Measurements from ENCODE around the gene ERGIC1.
"Not testable (repeated sequence)": the region's sequence is repeated elsewhere in the genome, so short reads cannot be mapped to it uniquely, and the experiment has no call there.

The ERGIC1 gene

DNA sequence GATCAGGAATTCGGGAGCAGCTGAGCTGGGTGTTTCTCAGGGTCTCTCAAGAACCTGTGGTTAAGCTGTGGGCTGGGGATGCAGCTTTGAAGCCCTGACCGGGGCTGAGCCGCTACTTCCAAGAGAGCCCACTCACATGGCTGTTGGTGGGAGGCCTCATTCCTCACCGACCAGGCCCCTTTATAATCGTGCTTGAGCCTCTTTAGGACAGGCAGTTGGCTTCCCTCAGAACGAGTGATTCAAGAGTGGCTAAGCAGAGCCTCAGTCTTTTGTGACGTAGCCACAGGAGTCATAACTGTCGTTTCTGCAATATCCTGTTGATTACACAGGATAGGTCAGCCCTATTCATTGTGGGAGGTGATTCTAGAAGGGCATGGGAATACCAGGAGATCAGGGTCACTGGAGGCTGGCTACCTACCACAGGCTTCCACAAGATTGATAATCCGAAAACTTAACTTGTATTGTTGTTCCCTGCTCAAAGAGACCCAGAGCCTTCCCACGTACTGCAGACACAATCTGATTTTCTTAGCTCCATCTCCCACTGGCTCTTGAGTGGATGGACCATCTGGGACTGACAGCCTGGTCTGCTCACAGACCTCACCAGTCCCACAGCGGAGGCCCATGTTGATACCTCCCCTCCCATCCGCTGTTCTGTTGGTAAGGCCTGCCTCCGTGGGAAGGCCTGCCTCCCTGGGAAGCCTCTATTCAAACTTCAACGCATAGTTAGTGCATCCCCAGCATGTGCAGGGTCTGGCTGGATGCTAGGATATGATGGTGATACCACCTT, 3.0 kb upstream of the ERGIC1 start:
- no peak for DNase-seq

DNA sequence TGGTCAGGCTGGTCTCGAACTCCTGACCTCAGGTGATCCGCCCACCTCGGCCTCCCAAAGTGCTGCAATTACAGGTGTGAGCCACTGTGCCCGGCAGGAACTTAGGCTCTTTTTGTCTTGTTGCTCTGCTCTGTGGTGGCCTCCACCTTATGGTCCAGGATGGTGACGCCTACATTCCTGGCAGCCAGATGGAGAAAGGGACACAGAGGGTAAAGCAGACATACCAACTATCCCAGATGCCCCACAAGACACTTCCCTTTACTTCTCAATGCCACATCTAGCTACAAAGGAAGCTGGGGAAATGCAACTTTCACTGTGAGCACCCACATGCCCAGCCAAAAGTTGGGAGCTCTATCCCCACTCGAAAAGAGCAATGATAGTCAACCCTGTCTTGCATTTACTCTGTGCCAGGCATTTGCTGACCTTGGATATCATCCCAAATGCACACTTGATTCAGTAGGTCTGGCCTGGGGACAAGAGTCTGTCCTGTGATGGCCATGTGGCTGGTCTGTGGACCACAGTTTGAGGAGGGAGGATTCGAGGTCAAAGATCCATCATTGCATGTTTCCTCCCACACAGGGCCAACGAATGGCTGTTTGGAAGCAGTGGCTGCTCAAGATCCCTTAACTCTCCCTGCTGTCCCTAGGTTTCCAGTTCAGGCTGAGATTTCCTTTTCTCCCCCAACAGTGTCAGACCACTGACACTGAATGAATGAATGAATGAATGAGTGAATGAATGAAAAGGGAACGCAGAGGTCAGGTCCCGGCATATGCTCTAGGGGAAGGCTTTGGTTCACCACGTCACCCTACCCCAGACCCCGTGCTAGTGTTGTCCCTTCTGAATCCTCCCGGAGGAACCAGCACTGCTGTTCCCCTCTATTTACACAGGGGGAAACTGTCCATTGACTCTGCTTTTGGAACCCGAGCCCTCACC, 1.4 kb upstream of the ERGIC1 start:
- DNase-seq: no peak

DNA sequence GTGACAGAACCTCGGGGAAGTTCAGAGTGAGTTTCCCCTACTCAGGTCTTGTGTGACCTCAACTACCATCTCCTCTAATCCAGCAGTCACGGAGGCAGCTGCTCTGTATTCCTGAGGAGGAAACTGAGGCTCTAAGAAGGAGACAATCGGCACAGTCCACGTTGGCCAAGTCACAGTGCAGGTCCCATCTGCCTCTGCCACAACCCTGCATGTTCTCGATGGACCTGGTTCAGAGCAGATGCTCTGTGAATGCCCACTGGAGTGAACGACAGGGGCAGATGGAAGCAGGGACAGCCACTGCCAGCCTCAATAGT, 722 bp upstream of the ERGIC1 start:
- no peak for DNase-seq

DNA sequence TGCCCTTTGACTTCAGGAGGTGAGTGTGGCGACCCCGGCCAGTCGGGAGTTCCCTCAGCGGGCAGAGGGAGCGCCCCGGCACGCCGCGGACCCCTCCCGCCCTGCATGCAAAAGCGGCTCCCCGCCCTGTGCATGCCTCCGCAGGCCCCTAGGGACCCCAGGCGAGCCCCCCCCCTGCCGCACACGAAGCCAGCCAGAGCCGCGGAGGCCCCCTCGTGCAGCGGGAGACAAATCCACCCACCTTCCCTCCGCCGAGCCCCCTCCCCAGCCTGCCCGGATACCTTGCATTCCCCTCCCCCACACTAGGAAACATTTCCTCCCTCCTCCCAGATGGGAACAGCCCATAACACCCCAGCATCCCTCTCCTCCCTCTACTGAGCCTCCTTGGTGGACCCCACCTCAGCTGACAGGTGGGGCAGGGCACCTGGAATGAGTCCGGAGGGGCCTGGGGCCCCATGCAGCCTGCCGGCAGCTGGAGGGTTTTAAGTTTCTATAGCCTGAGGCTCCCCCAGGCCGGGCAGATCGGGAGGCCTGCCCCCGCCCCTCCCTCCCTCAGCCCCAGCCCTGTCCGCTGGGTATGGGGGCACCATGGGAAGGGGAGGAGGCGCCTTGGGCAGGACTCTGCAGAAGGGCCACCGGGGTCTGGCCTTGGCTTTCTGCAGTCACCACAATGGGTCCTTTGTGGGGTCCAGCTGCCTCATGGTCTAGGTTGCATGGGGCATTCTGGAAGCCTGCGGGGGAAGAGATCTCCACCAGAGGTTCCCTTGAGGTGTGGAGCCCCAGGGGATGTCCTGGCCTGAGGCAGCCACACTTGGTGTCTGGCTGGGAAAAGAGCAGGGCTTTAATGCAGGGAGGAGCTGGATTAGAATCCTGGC, 601 bp downstream of the ERGIC1 start:
- DNase-seq: peak; percentile 51

DNA sequence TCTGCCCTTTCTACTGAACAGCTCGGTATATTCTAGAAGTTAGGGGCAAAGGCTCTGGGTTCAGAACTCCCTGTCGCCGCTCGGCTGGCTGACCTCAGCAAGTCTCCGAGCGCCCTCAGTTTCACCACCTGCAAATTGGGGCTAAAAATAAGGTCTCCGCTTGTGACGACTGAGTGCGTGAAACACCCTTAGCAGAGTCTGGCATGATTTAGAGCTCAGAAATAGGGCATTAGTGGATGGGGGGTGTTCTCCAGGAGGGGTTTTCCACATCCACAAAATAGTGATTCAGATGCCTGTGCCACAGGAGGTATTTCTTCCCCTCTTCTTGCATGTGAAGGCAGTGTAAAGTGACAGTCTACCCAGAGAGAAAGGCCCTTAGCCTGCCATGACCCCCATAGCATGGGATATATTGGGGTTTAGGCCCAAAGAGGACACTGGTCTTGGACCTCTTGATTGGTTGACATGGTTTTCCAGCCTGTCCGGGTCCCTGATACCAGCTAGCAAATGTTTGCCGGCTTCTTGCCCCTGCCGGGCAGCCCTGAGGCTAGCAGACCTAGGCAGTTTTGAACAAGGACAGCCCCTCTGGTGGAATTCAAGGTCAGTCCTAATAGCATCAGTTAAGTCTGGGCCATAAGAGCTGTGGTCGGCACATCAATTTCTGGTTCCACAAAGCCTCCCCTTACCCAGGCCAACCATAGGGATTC, 1.4 kb downstream of the ERGIC1 start:
- no peak for DNase-seq

DNA sequence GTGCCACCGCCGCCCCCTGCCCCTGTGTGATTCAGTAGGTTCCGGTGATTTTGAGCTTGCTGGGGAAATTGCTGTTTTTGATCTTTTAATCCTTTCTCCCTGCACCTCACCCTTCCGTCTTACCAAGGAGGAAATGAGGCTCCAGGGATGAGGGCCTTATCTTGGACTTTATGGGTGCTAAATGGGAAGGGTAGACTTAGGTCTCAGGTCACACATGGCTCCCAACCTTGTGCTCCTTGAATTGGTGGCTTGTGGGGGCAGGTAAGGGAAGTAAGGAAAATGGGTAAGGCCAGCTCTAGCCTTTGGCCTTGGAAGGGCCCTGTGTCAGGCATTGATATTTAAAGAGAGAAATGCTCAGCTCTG, 1.9 kb downstream of the ERGIC1 start:
- DNase-seq: no peak

DNA sequence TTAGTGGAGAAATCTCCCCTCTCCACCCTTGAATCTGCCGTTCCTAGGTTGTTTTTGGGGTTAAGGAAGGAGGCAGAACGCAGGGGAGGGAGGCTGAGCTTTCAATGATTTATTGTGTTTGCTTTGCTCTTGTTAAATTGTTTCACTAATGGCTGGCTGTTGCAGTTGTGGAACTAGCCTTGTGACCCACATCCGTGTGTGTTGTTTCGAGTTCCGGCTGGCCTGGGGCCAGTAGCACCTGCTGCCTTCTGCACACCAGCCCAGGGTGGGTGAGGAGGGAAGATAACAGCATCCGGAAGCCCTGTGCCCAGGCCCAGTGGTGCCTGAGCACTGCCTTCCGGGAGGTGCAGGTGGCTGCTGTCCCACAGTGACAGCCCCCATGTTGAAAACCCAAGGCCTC, 3.6 kb downstream of the ERGIC1 start:
- DNase-seq: no peak

DNA sequence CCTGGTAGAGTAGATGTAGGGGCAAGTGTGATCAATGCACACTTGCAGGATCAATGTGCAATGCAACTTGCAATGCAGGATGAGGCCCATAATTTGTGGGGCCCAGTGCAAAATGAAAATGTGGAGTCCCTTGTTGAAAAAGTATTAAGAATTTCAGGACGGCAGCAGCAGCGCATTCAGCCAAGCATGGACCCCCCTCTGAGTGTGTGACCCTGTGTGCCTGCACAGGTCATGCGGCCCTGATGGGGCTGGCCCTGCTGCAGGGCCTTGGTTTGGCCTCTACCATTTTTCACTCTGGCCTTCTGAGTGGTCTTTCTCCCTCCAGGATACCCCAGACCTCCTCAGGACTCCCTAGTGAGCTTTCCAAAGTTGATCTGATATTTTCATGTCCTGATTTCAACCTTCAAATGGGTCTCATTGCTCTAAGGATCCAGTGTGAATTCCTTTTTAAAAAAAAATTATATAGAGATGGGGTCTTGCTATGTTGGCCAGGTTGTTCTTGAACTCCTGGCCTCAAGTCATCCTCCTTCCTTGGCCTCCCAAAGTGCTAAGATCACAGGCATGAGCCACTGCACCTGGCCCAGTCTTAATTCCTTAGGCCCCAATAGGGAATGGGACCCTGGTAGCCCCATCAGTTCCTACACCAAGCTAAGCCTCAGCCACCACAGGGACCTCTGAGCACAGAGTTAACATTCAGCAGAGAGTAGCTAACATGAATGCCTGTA, 4.3 kb downstream of the ERGIC1 start:
- DNase-seq: no peak

DNA sequence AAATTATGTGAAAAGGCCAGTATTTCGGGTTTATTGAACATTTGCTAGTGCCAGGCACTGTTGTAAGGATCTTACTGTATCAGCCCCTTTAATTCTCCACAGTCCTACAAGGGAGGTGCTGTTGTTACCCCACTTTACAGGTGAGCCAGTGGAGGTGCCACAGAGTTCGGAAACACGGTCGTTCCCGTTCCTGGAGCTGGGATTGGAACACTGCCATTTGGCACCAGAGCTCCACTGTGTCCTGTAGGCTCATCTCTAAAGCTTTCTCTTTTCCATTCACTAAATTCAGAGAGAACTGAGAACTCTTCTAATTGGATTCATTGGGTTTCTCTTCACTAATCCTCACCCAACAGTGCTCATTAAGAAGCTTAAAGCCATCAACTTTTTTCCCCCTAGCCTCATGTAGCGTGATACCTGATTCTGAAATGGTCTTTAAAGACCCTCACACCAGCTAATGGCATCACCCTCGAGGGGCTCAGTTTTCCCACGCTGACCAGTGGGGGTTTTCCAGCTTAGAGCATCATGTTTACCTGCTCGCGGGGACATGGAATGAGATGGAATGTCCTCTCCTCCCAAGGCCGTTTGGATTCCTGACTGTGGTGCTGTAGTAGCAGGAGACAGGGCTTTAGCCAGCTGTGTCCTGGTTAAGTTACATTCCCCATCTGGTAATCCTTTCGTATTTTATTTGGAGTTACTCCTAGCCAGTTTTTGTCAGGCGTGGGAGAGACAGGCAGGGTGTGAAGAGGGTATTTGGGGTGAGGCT, 5.8 kb downstream of the ERGIC1 start:
- peak; percentile 89 for DNase-seq

DNA sequence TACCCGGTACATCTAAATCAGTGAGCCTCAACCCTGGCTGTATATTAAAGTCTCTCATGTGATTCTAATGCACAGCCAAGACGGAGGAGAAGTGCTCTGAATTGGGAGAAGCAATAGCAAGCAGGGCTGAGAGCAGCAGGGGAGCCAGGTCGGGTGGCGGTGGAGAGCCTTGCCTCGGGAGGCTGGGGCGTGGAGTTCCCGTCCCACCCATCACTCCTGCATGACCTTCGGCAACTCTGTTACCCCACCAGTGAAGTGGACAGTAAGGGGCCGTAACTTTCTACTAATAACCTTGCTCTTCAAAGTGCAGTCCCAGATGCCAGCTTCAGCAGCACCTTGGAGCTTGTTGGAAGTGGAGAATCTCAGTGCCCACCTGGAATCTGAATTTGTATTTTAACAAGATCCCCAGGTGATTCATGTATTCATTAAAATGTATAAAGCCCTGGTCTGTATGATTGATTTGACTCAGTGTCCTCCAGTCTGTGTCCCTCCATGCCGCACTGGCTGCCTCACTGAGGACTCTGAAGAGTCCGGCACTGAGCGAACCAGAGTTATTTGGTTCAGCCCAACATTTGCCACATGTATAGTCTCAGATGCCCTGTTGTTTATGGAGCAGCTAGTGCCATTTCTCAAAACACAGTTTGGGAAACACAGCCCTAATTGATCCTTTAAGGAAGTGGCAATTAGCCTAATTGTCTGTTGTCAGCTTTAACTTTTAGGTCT, 6.5 kb downstream of the ERGIC1 start:
- no peak for DNase-seq

DNA sequence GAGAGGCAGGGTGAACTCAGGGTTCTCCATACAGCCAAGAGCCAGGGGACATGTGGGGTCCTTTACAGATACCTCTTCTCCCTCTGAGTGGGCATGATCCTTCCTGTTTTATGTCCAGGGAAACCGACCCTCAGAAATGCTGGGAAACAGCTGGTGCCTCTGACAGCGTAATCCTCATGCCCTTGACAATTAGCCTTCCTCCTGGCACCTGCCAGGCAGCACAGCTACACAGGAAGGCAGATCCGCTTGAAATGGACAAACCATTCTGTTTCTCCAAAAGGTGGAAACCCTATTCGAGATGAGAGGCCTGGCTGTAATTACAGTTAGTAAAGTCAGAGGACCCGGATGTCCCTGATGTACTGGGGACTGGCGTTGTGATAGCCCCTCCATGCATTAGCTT, 7.2 kb downstream of the ERGIC1 start:
- peak; percentile 17 for DNase-seq

DNA sequence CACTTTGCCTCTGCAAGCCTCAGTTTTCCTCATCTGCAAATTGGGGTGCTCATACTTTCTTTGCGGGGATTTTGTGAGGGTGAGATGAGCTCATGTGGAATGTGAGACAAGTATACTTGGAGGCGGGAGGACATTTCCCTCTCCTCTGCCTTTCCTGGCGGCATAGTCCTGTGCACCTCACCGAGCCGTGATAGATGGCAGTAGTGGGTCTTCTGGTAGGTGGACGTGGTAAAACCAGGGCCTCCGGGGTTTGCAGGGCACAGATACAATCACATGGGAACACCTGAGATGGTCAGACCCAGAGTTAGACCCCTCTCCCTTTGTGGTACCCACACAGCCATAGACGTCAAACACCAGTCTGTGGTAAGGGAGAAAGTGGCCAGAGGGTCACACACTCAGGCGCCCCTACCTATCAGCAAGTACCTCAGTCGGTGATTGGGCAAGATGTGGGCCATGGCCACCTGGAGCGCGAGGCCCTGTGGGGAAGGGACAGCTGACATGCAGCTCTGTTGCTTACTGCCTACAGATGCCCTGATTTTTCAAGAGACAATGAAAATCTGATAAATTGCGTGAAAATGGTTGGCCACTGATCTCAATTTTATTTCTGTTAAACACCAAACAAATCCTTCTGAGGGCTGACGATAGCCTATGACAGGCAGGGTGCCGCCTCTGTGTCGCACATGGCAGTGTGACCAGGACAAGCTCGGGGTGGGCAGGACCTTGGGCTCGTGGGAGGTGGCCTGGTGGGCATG, 9.9 kb downstream of the ERGIC1 start:
- DNase-seq: no peak

DNA sequence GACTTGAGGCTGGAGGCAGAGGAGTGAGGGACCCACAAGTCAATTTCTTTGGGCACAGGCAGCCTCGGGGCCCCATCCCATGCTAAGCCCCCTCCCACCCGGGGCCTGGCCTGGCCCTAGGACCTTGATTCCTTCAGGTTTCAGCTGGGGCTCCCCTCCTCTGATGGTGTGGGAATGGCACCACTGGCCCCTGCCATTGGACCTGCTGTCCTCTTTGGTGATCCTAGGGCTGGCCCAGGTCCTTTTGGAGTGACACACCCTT, 10.5 kb downstream of the ERGIC1 start:
- DNase-seq: no peak

DNA sequence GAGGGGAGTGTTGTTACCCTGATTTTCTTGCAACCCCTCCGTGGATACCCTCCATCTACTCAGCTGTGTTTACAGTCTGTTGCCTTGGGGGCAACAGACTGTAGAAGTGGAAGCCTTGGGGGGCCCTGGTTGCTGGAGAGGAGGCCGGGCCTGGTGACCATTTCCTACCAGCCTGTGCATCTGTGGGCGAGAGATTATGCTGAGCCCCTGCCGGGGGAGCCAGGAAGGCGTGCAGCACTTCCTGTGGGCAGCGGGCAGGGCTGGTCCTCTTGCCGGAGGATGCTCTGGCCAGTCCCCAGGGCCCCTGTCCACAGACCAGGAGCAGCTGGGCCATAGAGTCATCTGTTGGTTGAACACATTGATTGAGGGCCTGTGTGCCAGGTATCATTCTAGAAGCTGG, 11.1 kb downstream of the ERGIC1 start:
- DNase-seq: no peak

DNA sequence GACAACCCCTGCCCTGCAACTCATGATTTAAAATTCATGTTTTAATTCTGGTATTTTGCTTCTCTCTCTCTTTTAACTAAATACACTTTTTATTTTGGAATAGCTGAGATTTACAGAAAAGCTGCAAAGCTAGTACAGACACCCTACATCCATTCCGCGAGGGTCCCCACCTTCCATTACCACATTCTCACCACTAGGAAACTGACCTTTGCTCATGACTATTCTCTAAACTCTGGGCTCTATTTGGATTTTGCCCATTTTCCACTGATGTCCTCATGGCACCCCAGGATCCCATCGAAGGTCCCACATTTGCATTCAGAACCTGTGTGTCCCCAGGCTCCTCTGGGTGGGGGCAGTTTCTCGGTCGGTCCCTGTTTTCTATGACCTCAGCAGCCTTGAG, 11.5 kb downstream of the ERGIC1 start:
- DNase-seq: no peak

DNA sequence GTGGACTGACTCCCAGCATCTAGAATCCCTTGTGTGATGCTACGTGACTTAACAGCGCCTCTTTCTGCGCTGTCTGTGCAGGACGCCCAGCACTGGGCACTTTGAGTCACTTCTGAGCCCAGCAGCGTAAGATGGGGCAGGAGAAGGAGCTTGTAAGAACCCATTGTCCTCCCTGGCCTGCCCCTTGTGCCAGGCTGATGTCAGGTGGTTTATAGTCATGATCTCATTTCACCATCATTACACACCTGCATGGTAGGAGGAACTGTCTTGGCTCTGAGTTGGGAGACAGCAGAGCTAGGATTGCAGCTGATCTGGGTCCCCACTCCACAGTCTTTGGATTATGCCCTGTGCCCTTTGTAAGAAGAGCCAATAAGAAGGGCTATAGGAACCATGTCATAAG, 12.2 kb downstream of the ERGIC1 start:
- DNase-seq: no peak

DNA sequence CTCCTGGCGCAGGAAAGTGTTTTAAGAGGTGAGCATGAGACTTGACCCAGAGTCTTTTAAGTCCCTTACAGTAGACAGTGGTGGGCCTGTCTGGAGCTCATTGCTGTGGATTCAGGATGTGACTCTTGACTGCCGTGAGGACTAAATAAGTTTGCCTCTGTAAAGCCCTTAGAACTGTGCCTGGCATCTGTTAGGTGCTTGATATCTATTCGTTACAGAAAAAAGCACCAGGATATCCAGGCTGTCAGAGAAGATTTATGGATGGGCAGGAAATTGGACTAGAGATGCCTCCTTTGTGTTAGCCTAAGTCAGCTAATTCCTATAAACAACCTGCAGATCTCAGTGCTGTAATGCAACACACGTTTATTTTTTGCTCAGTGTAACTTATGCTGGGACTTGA, 12.6 kb downstream of the ERGIC1 start:
- DNase-seq: peak; percentile 8

DNA sequence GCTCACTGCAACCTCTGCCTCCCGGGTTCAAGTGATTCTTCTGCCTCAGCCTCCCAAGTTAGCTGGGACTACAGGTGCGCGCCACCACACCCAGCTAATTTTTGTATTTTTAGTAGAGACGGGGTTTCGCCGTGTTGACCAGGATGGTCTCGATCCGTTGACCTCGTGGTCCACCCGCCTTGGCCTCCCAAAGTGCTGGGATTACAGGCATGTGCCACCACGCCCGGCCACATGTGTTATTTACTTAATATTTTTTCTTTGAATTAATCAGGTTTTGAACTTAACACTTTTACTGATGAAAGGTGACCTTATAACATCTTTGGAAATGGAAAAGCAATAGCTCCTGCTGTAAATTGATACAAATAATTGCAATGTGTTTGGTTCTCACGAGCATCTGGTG, 13.5 kb downstream of the ERGIC1 start:
- DNase-seq: not testable (repeated sequence)

DNA sequence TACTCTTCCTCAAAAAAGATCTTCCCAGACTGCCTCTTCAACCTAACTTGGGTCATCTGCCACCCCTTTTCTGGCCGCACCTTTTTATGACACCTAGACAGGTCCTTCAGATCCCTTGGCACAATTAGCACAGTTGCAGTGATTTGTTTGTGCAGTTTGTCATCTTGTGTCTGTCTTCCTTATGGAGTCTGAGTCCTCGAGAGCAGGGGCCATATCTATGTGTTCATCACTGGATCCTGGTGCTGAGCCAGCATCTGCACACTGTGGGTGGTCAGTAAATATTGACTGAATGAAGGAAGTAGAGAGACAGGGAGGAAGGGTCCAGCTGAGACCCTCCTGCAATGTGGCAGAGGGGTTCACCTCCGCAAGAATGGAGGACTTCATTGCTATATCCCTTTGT, 14.4 kb downstream of the ERGIC1 start:
- DNase-seq: no peak
